ENCODE data around the gene PANK3. TPM values are rescaled to one million over a fixed set of nuclear protein-coding genes. Genes with fewer than 3 reads are reported as not detected.
A peak's percentile ranks its signal among the peaks of the same experiment; 100 is the strongest.

PANK3 gene
- total RNA-seq, 4 donors from 2014 or later: 30.6 to 43.0 (median 35.3) TPM

GRCh38 chr5:168528521-168529373 is 50.4 kb downstream of the PANK3 start, which contains the start of gene FBLL1:
FBLL1 (plus strand) TSS chr5:168529305; CDS start chr5:168529505, 200 bp downstream.
- Histone ChIP-seq H3K9me3 (no peaks in the 10 kb centered on the region), H3K27me3 (peaks cover 51% of the 10 kb centered on the region), H3K4me1 (peaks cover 0 to 15% (median 2%) of the 10 kb centered on the region in 3 donors), H3K4me3 (peak within 1 kb of the TSS; percentile 3 to 55), H3K36me3 (no peaks in the 10 kb centered on the region), H3K27ac (no peak within 1 kb of the TSS)
- no peak for TF ChIP-seq EP300 (IDR thresholded peaks at IDR 0.05)
- TF ChIP-seq CTCF (IDR thresholded peaks at IDR 0.05): no peak
- TF ChIP-seq POLR2AphosphoS5 (IDR thresholded peaks at IDR 0.05): no peak
- no peak for TF ChIP-seq POLR2A (IDR thresholded peaks at IDR 0.05)
- ATAC-seq: peak; percentile 46
- 22 to 23% methylated on average over 8 to 19 of the region's 38 CpGs for WGBS, 2 donors (ENCODE audit: low coverage in 1 of 2)

GRCh38 chr5:168527756-168528295 is 51.3 kb downstream of the PANK3 start:
- no peak for ATAC-seq
- no peak overlapping the region for H3K27ac ChIP-seq

GRCh38 chr5:168525856-168526255 is 53.3 kb downstream of the PANK3 start:
- WGBS, 2 donors (ENCODE audit: low coverage in 1 of 2): 100% methylated on average over 1 of the region's 2 CpGs; no CpG with 5 or more reads in 1 of the 2 donors
- ATAC-seq: no peak
- Histone ChIP-seq H3K27me3 (peaks cover 23% of the 10 kb centered on the region), H3K4me3 (no peak overlapping the region), H3K9me3 (no peaks in the 10 kb centered on the region), H3K36me3 (peaks cover 0 to 13% of the 10 kb centered on the region in 2 donors), H3K4me1 (peaks cover 0 to 15% (median 2%) of the 10 kb centered on the region in 3 donors), H3K27ac (no peak overlapping the region)
- TF ChIP-seq POLR2A (IDR thresholded peaks at IDR 0.05) (no peak), EP300 (IDR thresholded peaks at IDR 0.05) (no peak), CTCF (IDR thresholded peaks at IDR 0.05) (no peak), POLR2AphosphoS5 (IDR thresholded peaks at IDR 0.05) (no peak)

More at GRCh38 chr5:168527756-168528295, 51.3 kb downstream of the PANK3 start:
- no peak for TF ChIP-seq POLR2A (IDR thresholded peaks at IDR 0.05)
- TF ChIP-seq POLR2AphosphoS5 (IDR thresholded peaks at IDR 0.05): no peak
- no peak for TF ChIP-seq EP300 (IDR thresholded peaks at IDR 0.05)
- TF ChIP-seq CTCF (IDR thresholded peaks at IDR 0.05): no peak
- Histone ChIP-seq H3K4me1 (peaks cover 0 to 15% (median 2%) of the 10 kb centered on the region in 3 donors), H3K4me3 (no peak overlapping the region), H3K36me3 (peaks cover 0 to 6% of the 10 kb centered on the region in 2 donors), H3K27me3 (peaks cover 43% of the 10 kb centered on the region), H3K9me3 (no peaks in the 10 kb centered on the region)
- WGBS, 2 donors (ENCODE audit: low coverage in 1 of 2): 83 to 90% methylated on average over 2 to 4 of the region's 4 CpGs

- Histone ChIP-seq H3K27me3 (no peaks in the 10 kb centered on the region), H3K36me3 (peaks cover 21 to 100% of the 10 kb centered on the region in 2 donors), H3K4me3 (no peak overlapping the region), H3K9me3 (peaks cover 0 to 13% (median 0%) of the 10 kb centered on the region in 3 donors), H3K27ac (no peak overlapping the region), H3K4me1 (no peaks in the 10 kb centered on the region)
- TF ChIP-seq EP300 (IDR thresholded peaks at IDR 0.05) (no peak), CTCF (IDR thresholded peaks at IDR 0.05) (no peak), POLR2AphosphoS5 (IDR thresholded peaks at IDR 0.05) (no peak), POLR2A (IDR thresholded peaks at IDR 0.05) (no peak)
- 97 to 100% methylated on average over 2 of the region's 2 CpGs for WGBS, 2 donors (ENCODE audit: low coverage in 1 of 2)
- no peak for ATAC-seq
These were observed 65.2 kb downstream of the PANK3 start for GRCh38 chr5:168513861-168514428.

Measured in gastroesophageal sphincter (tissue), 4 donors.